GM12878 (cell line): ENCODE measurements around the gene REXO1. TPM values are rescaled to one million over a fixed set of nuclear protein-coding genes. Genes with fewer than 3 reads are reported as not detected.

Experiments used
- ATAC-seq: fragments of 200-7000 bp; cut with Tn5 transposase; 3 replicates; pipeline ENCODE4 v1.9.1; 2020; ENCODE audit warnings: mild to moderate bottlenecking, moderate library complexity
- BruUV-seq: library from RNA; stranded (reverse); fragments of 400-500 nt; replicated peaks from 2 replicates; lab custom pipeline; 2021; lab: Mats Ljungman, UMichigan
- CTCF ChIA-PET: fragments of 300-600 bp; sonication (Branson Sonifier 250); formaldehyde crosslinking; extraction: SDS; loops from one replicate; lab custom pipeline; 2021; ENCODE audit warnings: inconsistent platforms; lab: Yijun Ruan, JAX
- POLR2A ChIA-PET: fragments of 350-600 bp; formaldehyde crosslinking; extraction: SDS; loops from one replicate; lab custom pipeline; 2021; ENCODE audit warnings: inconsistent platforms; lab: Charles Lee
- RAD21 ChIA-PET: fragments of 300-600 bp; sonication (Branson Sonifier 250); formaldehyde crosslinking; loops from one replicate; lab custom pipeline; 2023; ENCODE audit warnings: antibody characterized with exemption; ENCODE audit not compliant: unreplicated experiment; lab: Charles Lee
- SMC1A ChIA-PET: fragments of 300-600 bp; sonication (Branson Sonifier 250); formaldehyde crosslinking; loops from one replicate; lab custom pipeline; 2023; ENCODE audit not compliant: unreplicated experiment, uncharacterized antibody; lab: Charles Lee
- DNase-seq: peaks from one replicate; pipeline ENCODE4 v3.0.0-alpha.2; 2011; ENCODE audit warnings: low read depth, low spot score
- FAIRE-seq: peaks from 3 replicates; lab custom pipeline; 2011; peaks lifted over from hg19 to GRCh38; lab: Jason Lieb, UNC
- H2AFZ ChIP-seq: 2 replicates; pipeline ENCODE4 v1.6.0; 2011; ENCODE audit warnings: low read depth, low read length, control low read depth; ENCODE audit not compliant: control insufficient read depth
- H3K27ac ChIP-seq: 2 replicates; pipeline ENCODE4 v1.5.1; 2011; ENCODE audit warnings: control low read depth; ENCODE audit not compliant: control insufficient read depth, insufficient read depth
- H3K27me3 ChIP-seq, 2 experiments: replicated peaks in 1 of 2; 2 replicates each; pipeline versions ENCODE4 v1.6.0 to v1.6.1; 2011; ENCODE audit warnings: low read length in 1 of 2; ENCODE audit not compliant: control insufficient read depth in 2 of 2, insufficient read depth in 2 of 2
- H3K36me3 ChIP-seq, 2 experiments: 2 replicates each; pipeline ENCODE4 v1.5.1; 2011; ENCODE audit warnings: low read length in 1 of 2; ENCODE audit not compliant: control insufficient read depth in 2 of 2, insufficient read depth in 2 of 2
- H3K4me1 ChIP-seq: 2 replicates; pipeline ENCODE4 v1.6.1; 2011; ENCODE audit warnings: mild to moderate bottlenecking, low read length, moderate library complexity, mixed read lengths; ENCODE audit not compliant: control insufficient read depth, insufficient read depth
- H3K4me2 ChIP-seq: 2 replicates; pipeline ENCODE4 v1.6.0; 2011; ENCODE audit warnings: control low read depth; ENCODE audit not compliant: control insufficient read depth, insufficient read depth
- H3K4me3 ChIP-seq: fragments of 200-600 bp; sonication (generic); 2 replicates; pipeline ENCODE4 v1.5.1; 2016
- H3K79me2 ChIP-seq: 2 replicates; pipeline ENCODE4 v1.6.0; 2011; ENCODE audit warnings: low read length; ENCODE audit not compliant: control insufficient read depth, insufficient read depth
- H3K9ac ChIP-seq: 2 replicates; pipeline ENCODE4 v1.8.0; 2011; ENCODE audit warnings: low read length, control low read depth, mixed read lengths; ENCODE audit not compliant: control insufficient read depth, insufficient read depth
- H3K9me3 ChIP-seq: replicated peaks from 3 replicates; pipeline ENCODE4 v1.5.1; 2011; ENCODE audit warnings: mild to moderate bottlenecking, low read length; ENCODE audit not compliant: control insufficient read depth, insufficient read depth
- H4K20me1 ChIP-seq: 2 replicates; pipeline ENCODE4 v1.6.0; 2011; ENCODE audit not compliant: control insufficient read depth, insufficient read depth
- ATF2 ChIP-seq: IDR thresholded peaks from 2 replicates; pipeline ENCODE4 v1.6.1; 2012; ENCODE audit warnings: low read length, inconsistent platforms
- BRCA1 ChIP-seq: IDR thresholded peaks from 2 replicates; pipeline ENCODE4 v1.6.1; 2011; ENCODE audit warnings: low read depth, low read length, improper control_type of control experiment
- LARP7 ChIP-seq: fragments of 450-650 bp; IDR thresholded peaks from 2 replicates; pipeline ENCODE4 v1.6.1; 2017; ENCODE audit warnings: mild to moderate bottlenecking
- MEF2A ChIP-seq: IDR thresholded peaks from 2 replicates; pipeline ENCODE4 v1.6.1; 2011; ENCODE audit warnings: low read depth, mild to moderate bottlenecking, low read length, moderate library complexity; ENCODE audit not compliant: insufficient read depth
- NRF1 ChIP-seq: conservative IDR thresholded peaks from 2 replicates; pipeline ENCODE4 v1.6.1; 2011; ENCODE audit warnings: mild to moderate bottlenecking, low read depth, low read length, improper control_type of control experiment
- RELB ChIP-seq: fragments of 450-650 bp; IDR thresholded peaks from 2 replicates; pipeline ENCODE4 v1.6.1; 2017; ENCODE audit warnings: low read depth, mild to moderate bottlenecking, moderate library complexity
- SIN3A ChIP-seq: IDR thresholded peaks from 2 replicates; pipeline ENCODE4 v1.6.1; 2012; ENCODE audit warnings: low read depth, low read length, improper control_type of control experiment
- SREBF1 ChIP-seq: IDR thresholded peaks from 2 replicates; pipeline ENCODE4 v1.6.1; 2012; ENCODE audit warnings: mild to moderate bottlenecking, low read length
- STAT1 ChIP-seq: fragments of 450-650 bp; conservative IDR thresholded peaks from 2 replicates; pipeline ENCODE4 v1.6.1; 2014; ENCODE audit warnings: antibody characterized with exemption, mild to moderate bottlenecking
- TCF12 ChIP-seq: IDR thresholded peaks from 2 replicates; pipeline ENCODE4 v1.6.1; 2011; ENCODE audit warnings: low read depth, mild to moderate bottlenecking, low read length
- USF1 ChIP-seq: IDR thresholded peaks from 2 replicates; pipeline ENCODE4 v1.6.1; 2011; ENCODE audit warnings: borderline replicate concordance, low read depth, mild to moderate bottlenecking, moderate library complexity, mixed read lengths, low read length; ENCODE audit not compliant: insufficient read depth; ENCODE audit errors: extremely low read length
- WRNIP1 ChIP-seq: IDR thresholded peaks from 2 replicates; pipeline ENCODE4 v1.6.1; 2011; ENCODE audit warnings: low read depth, low read length, improper control_type of control experiment, borderline replicate concordance
- ZBTB40 ChIP-seq: fragments of 450-650 bp; IDR thresholded peaks from 2 replicates; pipeline ENCODE4 v1.6.1; 2016; ENCODE audit warnings: mild to moderate bottlenecking, moderate library complexity, borderline replicate concordance
- ZZZ3 ChIP-seq: IDR thresholded peaks from 2 replicates; pipeline ENCODE4 v1.6.1; 2011; ENCODE audit warnings: low read depth; ENCODE audit not compliant: control insufficient read depth, insufficient read length
- WGBS: methylation state at CpG from one replicate; pipeline ENCODE4 v1.1.6; 2016; ENCODE audit warnings: low lambda C conversion rate; ENCODE audit not compliant: insufficient replicate concordance, insufficient coverage; ENCODE audit errors: missing lambda C conversion rate; 5-methylcytosine and 5-hydroxymethylcytosine counted together
- in situ Hi-C: fragments of 300-500 bp; cut with MboI; formaldehyde crosslinking; loops from 9 replicates; pipeline ENCODE4 v1.14.3; 2018; ENCODE audit warnings: mixed read lengths
- intact Hi-C: fragments of 100-400 bp; cut with micrococcal nuclease; formaldehyde crosslinking; loops from one replicate; pipeline ENCODE4 v1.14.2; 2022; ENCODE audit not compliant: unreplicated experiment
- polyA plus RNA-seq, 11 experiments: library from polyadenylated mRNA; depleted of rRNA in 4 of 11; unstranded in 6 of 11; stranded (reverse) in 5 of 11; fragments of >200 nt; fragmentation: Nextera tagmentation in 4 of 11; fragmentation: Illumina TruSeq in 1 of 11; extraction: Ambion mirVana in 4 of 11; extraction: Trizol in 1 of 11; gene quantifications; 1 replicate in 1 of 11; 2 replicates in 10 of 11; pipeline versions ENCODE4 v1.2.1 to v1.2.3, GENCODE V29; 2011 to 2016; ENCODE audit warnings: inconsistent platforms in 2 of 11, missing spikeins in 2 of 11, low read depth in 1 of 11
- total RNA-seq, 4 experiments: library from RNA; depleted of rRNA in 3 of 4; stranded (reverse); fragments of >200 nt in 3 of 4; fragmentation: Illumina TruSeq in 1 of 4; extraction: Trizol in 1 of 4; gene quantifications; 2 replicates each; pipeline versions ENCODE4 v1.2.1 to v1.2.3, GENCODE V29; 2013 to 2021

The REXO1 gene
- total and polyA plus RNA-seq, 10 of the 15 experiments (the other 5 are each of a cell fraction or from before 2014, with no cell fraction given) = 0.03 to 45.2 (median 8.4) TPM

GRCh38 chr19:1776606-1777147 lies 71.6 kb downstream of the REXO1 start (continued):
- TF ChIP-seq MEF2A = no peak

GRCh38 chr19:1775951-1776605 lies 72.2 kb downstream of the REXO1 start:
- ChIA-PET POLR2A (no interaction called here), SMC1A (no interaction called here), CTCF (no interaction called here), RAD21 (no interaction called here)
- Histone ChIP-seq H3K4me1 (no peaks in the 10 kb centered on the region), H3K27ac (no peak overlapping the region), H4K20me1 (no peaks in the 10 kb centered on the region), H3K4me3 (no peak overlapping the region), H2AFZ (no peak overlapping the region), H3K79me2 (no peaks in the 10 kb centered on the region), H3K36me3 (no peaks in the 10 kb centered on the region), H3K4me2 (no peak overlapping the region), H3K9ac (no peak overlapping the region), H3K27me3 (peaks cover 6 to 10% of the 10 kb centered on the region in 2 experiments), H3K9me3 (peaks cover 4% of the 10 kb centered on the region; the same call in 2 of the 3 replicates)
- no peak for DNase-seq
- 15% methylated on average over 47 of the region's 50 CpGs for WGBS
- intact Hi-C loops = no loop called here
- no peak for FAIRE-seq
- no TSS peak for BruUV-seq
- in situ Hi-C loops = no loop called here
- no peak for ATAC-seq
- TF ChIP-seq WRNIP1 (no peak), STAT1 (no peak), ZBTB40 (no peak), BRCA1 (no peak), ZZZ3 (no peak), TCF12 (no peak), ATF2 (no peak), RELB (no peak), SREBF1 (no peak), SIN3A (no peak), NRF1 (no peak), USF1 (no peak), LARP7 (no peak)
